GM19452 (cell line): ENCODE measurements around the gene MYO1E.
"Not testable (repeated sequence)": the region's sequence is repeated elsewhere in the genome, so short reads cannot be mapped to it uniquely, and the experiment has no call there.

ENCODE experiments used
- ATAC-seq: cut with Tn5 transposase; IDR thresholded peaks from one replicate; pipeline ENCODE4 v1.9.1; 2021; ENCODE audit not compliant: unreplicated experiment

The MYO1E gene

DNA sequence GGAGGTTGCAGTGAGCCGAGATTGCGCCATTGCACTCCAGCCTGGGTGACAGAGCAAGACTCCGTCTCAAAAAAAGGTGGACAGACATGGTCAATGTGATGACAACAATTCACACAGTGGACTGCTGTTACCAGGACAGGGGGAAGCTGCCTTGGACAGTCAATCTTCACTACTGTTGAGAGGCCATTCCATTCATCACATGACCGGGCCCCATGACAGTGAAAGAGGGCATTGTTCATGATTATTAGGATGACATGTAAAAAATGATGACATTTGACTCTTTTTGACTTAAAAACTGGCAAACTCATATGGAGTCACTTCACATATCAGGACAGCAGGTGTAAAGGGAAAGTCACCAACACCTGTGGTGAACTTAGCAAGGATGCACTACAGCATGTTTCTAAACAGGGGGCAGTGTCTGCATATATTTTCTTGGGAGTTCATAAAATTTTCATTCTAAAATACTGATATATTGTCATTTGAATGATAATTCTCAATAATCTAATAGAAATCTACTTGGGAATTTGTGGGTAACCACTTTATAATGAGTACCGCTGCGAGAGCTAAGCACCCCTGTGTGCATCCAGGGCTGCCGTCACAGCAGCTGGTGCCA is 200.3 kb downstream of the MYO1E start:
- no peak for ATAC-seq

DNA sequence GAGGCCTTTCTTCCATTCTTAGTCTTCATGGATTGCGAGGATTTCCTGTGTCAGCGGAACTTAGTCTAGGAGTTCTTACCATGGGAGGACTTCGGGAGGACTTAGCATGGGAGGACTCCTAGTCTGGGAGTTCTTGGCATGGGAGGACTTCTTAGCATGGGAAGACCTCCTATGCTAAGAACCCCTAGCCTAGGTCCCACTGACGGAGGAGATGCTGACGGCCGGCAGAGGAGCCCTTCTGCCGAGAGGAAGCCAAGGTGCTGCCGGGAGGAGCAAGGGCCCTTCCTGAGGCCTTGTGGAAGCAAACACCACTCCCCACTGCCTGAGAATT is 201.6 kb downstream of the MYO1E start:
- ATAC-seq: no peak

- ATAC-seq: no peak
These were observed 202.2 kb downstream of the MYO1E start for GRCh38 chr15:59170295-59171066.

DNA sequence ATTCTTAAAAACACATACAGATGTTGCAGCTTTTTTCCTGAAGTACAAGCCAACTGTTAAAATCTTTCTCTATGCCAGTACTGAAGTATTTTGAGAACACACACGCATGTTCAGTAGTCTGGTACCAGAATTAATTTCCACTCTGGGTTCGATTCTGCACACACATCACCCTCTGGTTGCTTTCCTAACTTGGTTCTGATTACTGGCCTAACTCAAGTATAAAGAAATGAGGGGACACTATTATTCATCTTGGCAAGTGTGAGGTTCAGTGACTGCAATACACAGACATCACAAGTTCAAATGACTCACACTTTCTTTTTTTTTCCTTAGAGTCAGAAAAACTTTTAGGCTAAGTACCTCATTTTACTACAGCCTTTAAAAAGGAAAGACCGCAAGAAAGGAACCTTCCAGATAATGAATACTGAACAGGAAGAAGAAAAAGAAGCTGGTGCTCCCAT is 203.4 kb downstream of the MYO1E start:
- no peak for ATAC-seq

DNA sequence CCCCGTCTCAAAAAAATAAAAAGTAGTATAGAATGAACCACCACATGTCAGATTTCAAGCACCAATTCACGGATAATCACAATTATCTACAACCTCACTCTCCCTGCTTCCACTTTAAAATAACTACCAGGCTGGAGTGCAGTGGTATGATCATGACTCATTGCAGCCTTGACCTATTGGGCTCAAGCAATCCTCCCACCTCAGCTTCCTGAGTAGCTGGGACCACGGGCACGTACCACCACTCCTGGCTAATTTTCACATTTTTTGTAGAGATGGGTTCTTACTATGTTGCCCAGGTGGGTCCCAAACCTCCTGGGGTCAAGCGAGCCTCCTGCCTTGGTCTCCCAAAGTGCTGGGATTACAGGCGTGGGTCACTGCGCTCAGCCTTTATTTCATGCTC is 204.1 kb downstream of the MYO1E start:
- no peak for ATAC-seq

DNA sequence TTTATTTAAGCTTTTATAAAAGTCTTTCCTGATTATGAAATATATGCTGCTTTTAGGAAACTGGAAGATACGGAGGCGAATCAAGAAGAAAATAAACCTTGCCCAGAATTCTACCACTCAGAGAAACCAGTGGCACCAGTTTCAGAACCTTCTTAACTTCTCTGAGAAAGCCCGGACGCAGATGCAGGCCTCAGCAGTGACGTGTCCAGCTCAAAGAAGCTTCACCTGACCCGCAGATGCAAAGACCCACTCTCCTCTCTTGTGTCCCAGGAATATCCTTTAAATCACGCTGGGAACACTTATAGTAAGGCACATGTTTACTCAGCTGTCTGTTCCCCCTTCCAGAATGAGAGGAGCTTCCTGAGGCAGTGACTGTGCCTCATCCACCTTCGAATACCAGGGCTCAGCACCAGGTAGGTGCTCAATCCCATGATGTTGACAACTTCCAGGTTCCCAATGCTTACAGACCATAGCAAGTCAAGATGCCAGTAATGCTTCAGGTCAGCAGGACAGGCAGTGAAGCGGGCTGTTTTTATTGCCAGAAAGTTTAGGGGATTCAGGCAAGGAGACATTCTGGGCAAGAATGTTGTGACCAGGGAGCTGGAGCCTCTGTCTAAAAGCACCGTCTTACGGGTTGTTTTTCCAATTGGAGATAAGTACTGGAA is 205.9 kb downstream of the MYO1E start:
- no peak for ATAC-seq

DNA sequence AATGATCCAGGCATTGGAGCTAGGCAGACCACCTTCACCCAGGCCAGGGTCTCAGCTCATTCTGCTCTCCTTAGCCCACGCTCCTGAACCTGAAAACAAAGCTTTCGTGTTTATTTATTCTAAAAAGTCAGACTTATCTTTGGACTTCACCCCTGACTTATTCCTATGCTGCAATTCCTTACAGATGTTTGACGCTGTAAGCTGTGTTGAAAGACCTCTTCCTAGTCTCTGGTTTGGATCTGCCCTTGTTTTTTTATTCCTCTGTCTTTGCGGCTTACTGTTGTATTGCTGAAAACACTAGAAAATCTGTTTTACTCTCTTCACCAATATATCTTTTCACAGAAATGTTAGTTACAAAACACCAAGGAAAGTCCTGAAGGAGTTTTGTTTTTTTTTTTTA is 206.5 kb downstream of the MYO1E start:
- ATAC-seq: no peak

GRCh38 chr15:59165726-59166125 is 206.9 kb downstream of the MYO1E start:
- ATAC-seq: no peak

- not testable (repeated sequence) for ATAC-seq
These were observed 210.6 kb downstream of the MYO1E start for GRCh38 chr15:59162080-59162479.

- no peak for ATAC-seq
These were observed 211.6 kb downstream of the MYO1E start for GRCh38 chr15:59160880-59161593.

DNA sequence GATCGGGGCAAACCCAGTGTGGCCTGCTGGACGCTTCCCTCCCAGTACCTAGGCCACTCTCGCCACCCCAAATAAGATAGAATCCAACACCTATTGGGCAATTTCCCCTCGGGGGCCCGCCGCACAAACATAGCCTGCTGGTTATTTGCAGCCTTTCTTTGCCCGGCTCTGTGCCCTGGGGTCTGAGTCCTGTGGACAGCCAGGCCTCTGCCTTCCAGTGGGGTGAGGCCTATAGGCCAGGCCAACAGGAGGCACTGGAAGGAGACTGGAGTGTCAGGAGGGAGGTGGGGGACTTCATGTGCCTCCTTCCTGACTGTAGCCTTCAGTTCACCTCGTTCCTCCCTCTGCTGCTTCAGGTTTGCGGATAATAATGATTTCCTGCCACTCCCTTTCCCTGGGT is 213.5 kb downstream of the MYO1E start:
- no peak for ATAC-seq

DNA sequence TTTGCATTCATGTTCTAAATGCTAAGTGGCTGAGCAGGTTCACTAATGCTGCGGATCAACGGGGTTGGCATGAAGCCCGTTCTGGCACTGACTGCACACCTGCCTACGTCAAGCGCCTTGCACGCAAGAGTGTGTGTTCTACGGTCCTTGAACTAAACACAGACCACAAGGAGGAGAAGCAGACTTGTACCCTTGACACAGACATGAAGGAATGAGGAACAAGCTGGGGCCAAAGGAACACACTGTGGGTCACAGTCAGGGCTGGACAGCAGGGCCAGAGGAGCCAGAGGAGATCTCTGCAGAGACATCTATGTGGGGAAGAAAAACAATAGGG is 214.0 kb downstream of the MYO1E start:
- ATAC-seq: no peak

DNA sequence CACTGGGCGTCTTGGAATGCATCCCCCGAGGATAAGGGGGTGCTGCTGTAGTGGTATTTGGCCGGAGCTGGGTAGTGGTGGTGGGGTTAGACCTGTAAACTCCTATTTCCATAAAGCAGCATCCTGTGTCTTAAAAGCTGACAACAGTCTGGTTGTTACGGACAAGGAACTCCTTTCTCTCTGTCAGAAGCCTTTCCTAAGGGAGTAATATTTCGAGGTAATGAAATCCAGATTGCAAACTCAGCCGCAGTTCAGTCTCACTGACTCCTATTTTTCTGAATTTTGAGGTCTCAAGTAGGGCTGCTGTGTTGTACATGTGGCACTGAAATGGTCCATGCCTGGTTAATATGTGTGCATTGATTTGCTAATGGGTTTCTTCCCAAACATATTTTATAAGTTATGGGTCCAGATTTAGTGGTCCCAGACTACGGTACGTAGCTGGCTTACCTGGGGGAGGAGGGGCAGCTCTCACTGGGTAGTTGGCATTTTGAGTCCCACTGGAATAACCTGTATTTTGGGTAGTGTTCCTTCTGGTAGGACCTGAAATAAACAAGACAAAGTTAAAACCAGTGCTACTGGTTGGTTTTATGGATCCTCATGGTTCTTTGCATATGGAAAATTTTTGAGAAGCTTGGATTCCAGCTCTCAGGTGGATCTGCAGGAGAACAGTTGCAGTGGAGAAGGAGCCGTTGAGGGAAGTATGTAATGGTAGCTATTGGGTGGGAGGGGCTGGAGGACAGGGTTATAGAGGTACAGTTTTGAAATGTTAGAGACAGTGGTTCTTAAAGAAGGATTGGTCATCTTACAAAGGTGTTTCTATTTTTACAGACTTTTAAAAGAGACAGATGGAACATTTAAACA is 214.6 kb downstream of the MYO1E start:
- no peak for ATAC-seq

DNA sequence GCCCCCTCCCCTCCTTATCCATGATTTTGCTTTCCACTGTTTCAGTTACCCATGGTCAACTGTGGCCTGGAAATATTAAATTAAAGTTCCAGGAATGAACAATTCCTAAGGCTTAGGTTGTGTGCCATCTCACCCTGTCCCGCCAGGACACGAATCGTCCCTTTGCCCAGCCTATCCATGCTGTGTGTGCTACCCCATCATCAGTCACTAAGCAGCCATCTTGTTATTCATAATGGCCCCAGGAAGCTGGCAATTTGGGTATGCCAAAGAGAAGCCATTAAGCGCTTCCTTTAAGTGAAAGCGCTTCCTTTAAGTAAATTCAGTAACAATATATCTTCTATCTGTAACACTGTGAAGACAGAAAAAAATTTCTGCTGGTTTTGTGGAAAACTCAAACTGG is 215.3 kb downstream of the MYO1E start:
- ATAC-seq: no peak

DNA sequence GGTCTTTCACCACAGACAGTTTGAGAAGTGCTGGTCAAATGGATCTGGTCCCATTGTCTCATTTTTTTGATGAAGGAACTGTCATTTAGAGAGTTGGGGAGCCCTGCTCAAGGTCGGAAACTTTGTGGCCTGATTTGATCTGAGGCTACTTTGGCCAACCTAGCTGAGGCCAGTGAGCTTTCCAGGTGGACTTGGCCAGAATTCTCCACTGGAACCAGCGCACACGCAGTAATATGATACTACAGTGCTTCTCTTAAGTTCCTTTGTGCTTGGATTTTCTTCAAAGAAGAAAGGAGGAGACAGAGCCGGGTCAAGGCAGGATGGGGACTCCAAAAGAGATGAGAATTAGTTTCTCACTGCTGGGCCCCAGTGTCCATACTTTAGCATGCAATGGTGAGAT is 217.2 kb downstream of the MYO1E start:
- ATAC-seq: no peak

GRCh38 chr15:59154243-59154642 is 218.4 kb downstream of the MYO1E start:
- ATAC-seq: no peak

DNA sequence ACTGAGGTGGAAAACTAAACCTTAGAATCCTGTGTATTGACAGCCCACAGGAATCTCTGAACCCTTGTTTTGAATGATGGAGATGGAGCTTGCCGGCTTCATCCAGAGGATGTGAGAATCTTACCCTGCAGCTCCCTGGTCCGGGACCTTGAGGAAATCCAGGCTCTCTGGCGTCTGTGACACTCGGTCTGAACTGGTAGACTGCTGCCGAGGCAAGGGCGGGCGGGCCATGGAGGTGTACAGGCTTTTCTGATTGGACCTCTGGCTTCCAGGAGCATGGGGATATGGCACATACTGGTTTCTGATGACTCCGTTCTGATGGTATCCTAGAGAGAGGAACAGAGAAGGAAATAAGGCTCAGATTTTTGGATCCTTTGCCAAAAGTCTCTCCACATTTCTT is 219.2 kb downstream of the MYO1E start:
- no peak for ATAC-seq

DNA sequence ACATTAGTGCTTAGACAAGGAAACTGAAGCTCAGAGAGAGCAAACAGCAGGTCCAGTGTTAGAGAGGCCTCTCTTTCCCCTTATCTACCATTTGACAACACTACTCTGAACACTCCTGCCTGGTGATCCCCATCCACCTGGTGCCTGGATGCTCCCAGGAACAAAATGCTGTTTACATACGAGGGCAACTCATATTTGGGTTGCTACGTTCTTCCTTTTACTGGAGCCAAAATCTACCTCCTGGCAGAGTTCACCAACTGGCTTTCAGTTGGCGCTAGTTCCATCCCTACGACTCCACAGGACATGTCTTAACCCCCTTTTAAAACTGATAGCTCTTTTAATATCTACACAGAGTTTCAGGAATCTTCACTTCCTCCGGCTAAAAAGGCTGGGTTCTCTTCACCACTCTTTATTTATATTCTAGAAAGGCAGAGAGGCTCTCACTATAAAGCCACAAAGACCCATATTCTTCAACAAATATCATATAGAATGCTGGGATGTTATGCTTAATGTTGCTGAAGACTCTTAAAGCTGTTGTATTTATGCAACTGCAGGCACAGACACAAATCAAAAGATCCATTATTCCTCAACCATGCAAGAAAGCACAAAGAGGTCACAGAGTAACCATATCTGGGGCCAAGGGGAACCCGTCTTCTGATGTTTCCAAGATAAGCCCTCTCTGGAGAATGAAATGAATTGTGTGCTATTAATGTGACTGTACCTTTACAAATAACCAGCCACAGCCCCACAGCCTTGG is 219.8 kb downstream of the MYO1E start:
- no peak for ATAC-seq

GRCh38 chr15:59150185-59150584 is 222.5 kb downstream of the MYO1E start:
- no peak for ATAC-seq

DNA sequence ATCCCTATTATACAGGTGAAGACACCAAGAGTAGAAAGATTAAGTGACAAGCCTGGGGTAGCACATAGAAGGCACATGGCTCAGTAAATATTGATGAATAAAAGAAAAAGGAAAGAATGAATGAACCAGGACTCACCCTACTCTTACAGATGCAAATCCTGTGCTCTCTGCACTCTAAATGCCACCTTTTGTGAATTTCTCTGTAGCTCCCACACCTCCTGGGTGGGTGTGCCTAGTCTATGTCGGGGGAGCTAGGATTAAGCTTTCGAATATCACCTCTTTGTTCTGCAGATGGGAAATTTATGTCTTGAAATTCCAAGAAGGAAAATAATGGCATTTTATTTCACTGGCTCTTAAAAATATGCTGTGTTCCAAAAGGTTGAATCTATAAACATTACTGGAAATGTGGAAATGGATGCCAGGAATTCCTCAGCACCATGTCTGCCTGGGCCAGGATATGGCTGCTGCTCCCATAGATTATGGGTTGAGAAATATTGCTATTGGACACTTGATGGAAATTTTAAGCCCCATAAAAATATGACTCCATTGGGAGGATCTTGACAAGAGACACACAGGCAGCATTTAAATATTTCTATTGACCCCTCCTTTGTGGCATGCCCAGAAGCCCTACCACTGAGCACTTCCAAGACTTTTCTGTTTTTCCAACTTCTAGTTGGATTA is 224.4 kb downstream of the MYO1E start:
- no peak for ATAC-seq
